Activated CD4-positive, alpha-beta T cell treated with anti-CD3 and anti-CD28 coated beads for 48 hours (primary cell): ENCODE measurements around the gene EIF2D.
A peak's percentile ranks its signal among the peaks of the same experiment; 100 is the strongest.
"Not testable (repeated sequence)": the region's sequence is repeated elsewhere in the genome, so short reads cannot be mapped to it uniquely, and the experiment has no call there.

Experiments
- DNase-seq: peaks from one replicate; pipeline ENCODE4 v3.0.0-alpha.2; 2020

EIF2D gene

DNA sequence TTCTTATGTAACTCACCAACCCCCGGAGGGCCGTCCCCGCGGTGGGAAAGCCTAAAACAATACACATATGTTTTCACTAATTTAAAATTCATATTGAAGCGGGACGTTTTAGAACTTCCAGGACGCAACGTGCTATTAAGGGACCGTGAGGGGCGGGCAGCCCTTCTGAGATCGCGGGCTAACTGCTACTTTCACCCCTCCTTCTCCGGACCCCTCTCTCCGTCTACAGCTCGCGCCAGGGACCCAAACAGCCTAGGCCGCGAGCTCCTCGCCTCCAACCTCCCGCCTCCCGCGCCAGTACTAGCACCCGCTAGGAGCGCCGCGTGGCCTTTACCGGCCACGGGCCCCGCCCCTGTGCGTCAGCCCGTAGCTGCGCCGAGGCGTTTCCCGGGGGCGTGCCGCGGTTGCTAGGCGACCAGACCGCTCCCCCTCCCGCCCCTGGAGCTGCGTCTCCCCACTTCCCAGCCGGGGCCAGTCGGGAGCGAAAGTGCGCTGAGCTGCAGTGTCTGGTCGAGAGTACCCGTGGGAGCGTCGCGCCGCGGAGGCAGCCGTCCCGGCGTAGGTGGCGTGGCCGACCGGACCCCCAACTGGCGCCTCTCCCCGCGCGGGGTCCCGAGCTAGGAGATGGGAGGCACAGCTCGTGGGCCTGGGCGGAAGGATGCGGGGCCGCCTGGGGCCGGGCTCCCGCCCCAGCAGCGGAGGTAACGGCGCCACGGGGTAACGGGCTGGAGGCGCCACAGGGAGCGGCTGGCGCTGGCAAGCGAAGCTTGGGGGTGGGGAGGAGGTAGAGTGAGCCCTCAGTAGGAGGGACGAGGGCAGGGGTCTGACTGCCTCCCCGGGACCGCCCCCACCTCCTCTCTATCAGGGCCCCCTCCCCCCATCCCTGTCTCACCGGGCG, 23.1 kb upstream of the EIF2D start, which contains the start of gene DYRK3:
Gene DYRK3, plus strand, starts transcription at position 457 of the 898 bp plus-strand sequence. Its CDS starts 168 bp downstream, at position 625.
- DNase-seq: peak; percentile 95

DNA sequence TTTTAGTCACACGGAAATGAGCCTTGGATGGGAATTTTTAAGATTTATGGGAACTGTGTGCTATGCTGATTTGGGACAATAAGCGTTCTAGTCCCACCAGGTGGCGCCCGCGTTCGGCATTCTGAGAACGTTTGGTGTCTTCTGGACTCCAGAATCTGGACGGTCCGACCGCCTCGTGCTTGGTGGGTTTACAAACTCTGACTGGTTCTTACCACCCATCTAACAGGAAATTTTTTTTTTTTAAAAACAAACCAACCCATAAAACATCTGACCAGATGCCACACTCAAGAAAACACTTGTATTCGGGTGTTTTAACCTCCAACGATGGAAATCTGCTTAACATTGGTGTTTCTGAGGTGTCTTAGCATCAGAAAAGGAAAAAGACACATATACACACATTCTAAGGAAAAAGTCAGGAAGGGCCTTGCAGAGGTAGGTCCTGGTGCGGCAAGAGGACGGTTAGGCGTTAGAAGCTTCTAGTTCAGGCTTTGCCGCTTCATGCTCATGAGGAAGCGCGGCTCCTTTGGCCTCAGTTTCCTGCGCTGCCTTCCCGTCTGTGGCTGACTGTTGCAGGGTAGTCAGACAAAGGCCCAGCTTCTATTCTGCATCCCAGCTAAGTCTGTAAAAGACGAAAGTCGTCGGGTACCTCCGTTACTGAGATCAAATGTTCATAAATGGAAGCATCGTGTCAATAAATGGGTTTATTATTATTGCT, 22.3 kb upstream of the EIF2D start:
- DNase-seq: peak; percentile 85

DNA sequence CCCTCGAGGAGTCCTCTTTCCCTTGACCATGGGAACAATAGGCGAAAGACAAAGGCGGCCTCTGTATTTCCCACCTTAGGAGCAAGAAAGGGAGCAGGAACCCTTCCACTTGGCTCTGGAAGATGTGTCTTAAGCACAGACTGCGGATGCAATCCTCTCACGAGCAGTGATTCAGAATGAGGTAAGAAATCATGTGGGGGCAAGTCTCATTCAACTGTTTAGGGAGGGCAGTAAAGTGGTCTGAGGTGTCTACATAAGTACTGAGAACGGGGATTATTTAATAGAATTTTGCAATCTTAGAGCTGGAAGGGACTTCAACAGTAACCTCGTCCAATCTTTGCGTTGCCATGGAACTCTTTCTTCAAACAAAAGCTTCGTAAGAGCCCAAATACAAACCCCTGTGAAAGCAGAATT, 21.4 kb upstream of the EIF2D start:
- DNase-seq: no peak

- peak; percentile 20 for DNase-seq
Observed at GRCh38 chr1:206631085-206631509, 18.8 kb upstream of the EIF2D start.

- no peak for DNase-seq
Observed at GRCh38 chr1:206628916-206629315, 16.7 kb upstream of the EIF2D start.

- DNase-seq: not testable (repeated sequence)
Observed at GRCh38 chr1:206626396-206626795, 14.1 kb upstream of the EIF2D start.

DNA sequence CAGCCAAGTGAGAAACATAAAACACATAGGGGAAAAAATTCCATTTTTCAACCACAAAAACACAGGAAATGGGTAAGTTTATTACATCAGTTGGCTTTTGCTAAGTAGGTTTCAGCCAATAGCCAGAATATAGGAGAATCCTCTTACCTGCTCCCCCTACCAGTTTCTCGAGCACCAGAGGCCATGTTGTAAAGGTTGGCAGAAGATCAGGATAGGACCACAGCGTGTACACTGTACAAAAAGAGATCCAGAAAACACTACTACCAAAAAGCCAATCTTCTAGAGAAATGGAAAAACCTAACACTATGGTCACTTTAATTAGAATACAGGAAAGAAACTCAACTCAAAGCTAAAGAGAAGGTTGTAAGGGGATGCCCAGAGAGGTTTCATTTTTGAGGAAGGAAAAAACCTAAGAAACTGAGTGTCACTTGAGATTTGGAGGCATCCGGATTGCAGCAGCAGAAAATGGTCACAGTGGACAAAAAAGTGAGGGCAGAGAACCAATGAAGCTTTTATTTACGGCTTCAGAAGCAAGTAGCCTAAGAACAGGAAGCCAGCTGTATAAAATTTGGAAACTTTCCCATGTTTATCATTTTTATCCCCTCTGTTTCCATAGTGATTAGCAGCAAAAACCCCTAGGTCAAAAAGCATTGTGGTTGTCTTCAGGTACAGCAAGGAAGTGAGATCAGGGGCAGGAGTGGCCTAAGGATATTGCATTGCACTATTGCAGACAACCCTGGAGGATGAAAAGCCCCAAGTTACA, 2.9 kb downstream of the EIF2D start:
- no peak for DNase-seq

DNA sequence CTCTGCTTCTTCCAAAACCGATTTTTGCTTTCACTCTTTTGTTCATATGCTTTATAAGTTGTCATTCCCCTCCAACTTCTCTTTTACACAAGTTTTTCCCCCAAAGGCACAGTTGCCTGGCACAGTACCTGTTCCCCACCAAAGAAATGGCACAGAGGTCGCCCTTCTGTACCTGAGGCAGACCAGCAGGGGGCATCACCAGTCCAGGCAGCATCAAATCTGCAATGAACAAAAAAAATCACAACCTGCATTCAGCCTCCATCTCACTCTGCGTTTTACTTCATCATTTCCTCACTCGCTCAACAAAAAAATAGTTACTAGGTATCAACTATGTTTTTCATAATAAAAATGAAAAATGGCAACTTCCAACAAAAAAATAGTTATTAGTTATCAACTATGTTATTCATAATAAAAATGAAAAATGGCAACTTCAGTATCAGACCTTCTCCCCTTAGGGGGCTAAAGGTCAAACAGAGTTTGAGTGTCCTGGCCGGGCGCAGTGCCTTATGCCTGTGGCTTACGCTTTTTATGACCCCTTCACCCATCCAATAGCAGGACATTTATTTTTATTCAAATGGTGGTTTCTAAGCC, 4.1 kb downstream of the EIF2D start:
- DNase-seq: peak; percentile 75

- DNase-seq: no peak
Observed at GRCh38 chr1:206606867-206607266, 5.4 kb downstream of the EIF2D start.

- no peak for DNase-seq
Observed at GRCh38 chr1:206604861-206605260, 7.4 kb downstream of the EIF2D start.

GRCh38 chr1:206600527-206600926, 11.7 kb downstream of the EIF2D start:
- no peak for DNase-seq

GRCh38 chr1:206596319-206596666, 16.0 kb downstream of the EIF2D start:
- DNase-seq: no peak

DNA sequence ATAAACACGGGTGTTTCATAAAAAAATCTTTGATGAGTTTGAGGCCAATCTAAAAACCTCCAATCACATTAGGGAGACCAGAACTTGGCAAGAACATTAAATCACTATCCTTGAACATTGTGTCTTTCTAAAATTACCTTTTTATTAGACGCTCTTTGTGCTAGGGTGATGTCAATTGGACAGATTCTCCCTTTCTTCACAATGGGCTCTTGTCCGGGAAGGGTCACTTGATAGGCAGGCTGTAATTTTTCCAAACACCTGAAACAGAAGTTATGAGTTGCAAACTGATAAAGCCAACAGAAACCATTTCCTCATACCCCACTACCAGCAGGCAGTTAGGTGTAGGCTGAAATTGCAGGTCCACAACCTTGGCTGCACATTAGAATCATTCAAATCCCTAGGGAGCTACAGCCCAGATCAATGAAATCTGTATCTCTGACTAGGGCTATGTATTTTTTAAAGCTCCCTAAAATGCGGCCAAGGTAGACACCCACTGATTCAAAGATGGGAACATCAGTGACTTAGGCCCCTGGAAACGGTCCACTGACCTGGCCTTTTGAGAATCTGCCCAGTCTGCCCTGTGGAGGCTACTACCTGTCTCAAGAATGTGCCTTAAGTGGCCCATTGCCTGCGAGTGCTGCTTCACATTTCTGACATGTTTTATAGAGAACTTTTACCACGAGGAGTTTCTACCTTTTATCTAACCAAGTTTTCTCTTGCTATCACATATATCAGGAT, 16.5 kb downstream of the EIF2D start:
- DNase-seq: no peak

- DNase-seq: no peak
Observed at GRCh38 chr1:206593351-206593925, 18.8 kb downstream of the EIF2D start.

- no peak for DNase-seq
Observed at GRCh38 chr1:206591696-206592095, 20.6 kb downstream of the EIF2D start.

DNA sequence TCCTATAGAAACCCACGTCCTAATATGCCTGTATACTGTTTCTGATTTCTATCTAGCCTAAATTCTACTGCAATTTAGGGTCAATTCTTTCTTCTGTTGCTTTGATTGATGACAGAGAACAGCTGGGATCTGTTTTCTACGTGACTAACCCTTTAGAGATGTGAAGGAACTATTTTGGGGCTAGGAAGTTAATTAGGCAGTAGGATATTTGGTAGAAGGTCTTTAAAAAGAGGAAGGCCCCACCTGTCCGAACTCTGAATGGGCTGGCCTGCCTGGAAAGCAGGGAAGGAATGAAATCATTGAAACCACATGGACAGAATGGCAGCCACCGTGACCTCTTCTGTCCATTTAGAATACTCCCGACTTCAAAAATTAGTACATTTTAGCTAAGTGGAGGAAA, 21.0 kb downstream of the EIF2D start:
- no peak for DNase-seq

DNA sequence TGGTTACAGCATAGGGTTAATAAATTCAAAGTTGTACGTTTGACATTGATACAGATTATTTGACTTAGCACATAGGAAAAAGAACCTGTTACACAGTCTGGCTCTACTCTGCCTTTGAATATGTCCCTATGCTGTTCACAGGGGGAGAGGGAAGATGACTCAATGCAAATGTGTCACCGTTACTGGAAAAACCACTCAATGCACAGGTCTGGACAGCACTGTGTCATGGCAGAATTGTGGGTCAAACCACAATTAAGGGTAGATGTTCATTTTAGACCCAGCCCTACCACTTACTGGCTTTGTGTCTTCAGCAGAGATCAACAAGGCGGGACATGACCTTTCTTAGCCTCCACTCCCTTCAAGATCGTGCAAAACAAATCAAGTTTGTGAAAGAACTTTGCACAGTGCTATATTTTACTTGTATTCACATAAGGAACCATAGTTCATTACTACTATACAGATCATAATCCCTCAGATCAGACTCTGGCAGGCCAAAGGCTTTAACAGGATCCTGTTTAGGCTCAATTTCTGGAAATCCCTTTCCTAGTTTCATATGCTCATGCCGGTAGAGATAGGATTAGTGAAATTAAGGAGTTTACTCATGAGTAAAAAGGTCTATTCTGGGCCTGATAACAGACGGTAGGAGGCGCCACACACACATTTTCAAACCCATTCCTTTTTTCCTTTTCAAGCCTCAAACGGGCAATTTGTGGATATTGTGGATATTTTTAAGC, 22.1 kb downstream of the EIF2D start:
- peak; percentile 75 for DNase-seq

DNA sequence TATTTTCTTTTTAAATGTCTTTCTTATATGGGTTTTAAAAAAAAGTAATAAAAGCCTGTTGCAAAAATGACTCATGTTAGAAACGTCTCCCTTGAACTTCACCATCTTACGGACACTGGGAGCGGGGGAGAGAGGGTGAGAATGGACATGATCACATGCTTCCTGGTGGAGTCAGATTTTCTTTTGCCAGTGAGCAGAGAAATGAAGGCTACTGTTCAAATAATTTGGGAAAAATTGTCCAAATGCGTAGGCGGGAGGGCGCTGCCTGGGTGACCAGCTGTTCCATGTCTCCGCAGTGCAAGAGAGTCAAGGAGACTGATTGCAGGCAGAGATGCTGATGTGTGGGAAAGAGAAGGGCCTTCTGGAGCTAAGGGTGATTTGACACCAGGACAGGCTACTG, 23.1 kb downstream of the EIF2D start:
- no peak for DNase-seq

GRCh38 chr1:206588492-206588891, 23.8 kb downstream of the EIF2D start:
- no peak for DNase-seq

GRCh38 chr1:206587904-206588303, 24.4 kb downstream of the EIF2D start:
- DNase-seq: no peak
